GM19452 (cell line): Measurements from ENCODE around the gene CYTH1.

Experiments
- ATAC-seq: cut with Tn5 transposase; IDR thresholded peaks from one replicate; pipeline ENCODE4 v1.9.1; 2021; ENCODE audit not compliant: unreplicated experiment

CYTH1 gene

GRCh38 chr17:78628547-78629435 is 153.3 kb downstream of the CYTH1 start:
- no peak for ATAC-seq

DNA sequence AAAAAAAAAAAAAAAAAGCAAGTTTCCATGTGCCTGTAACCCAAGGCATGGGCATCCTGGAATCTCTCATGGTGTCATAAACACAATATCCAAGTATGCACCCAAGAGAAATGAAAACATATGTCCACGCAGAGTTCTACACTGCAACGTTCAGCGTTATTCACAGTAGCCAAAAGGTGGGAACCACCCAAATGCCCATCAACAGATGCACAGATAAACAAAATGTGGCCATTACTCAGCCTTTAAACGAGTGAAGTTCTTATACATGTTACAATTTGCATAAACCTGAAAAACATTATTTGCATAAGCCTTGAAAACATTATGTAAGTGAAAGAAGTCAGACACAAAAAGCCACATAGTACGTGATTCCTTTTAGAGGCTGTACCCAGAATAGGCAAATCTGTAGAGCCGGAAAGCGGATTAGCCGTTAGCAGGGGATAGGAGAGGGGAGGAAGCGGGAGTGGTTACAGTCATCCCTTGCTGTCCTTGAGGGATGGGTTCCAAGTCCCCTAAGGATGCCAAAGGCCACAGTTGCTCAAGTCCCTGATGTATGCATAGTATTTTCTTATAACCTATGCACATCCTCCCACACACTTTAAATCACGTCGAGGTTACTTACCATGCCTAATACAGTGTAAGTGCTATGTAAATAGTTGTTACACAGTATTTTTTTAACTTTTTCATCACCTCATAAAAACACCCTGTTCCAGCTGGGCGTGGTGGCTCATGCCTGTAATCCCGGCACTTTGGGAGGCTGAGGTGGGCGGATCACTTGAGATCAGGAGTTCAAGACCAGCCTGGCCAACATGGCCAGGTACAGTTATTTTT is 157.5 kb downstream of the CYTH1 start:
- ATAC-seq = no peak
